Right lung (tissue), 5 donors: Measurements from ENCODE around the gene METTL16. TPM values are rescaled to one million over a fixed set of nuclear protein-coding genes. Genes with fewer than 3 reads are reported as not detected.
"Not testable (repeated sequence)": the region's sequence is repeated elsewhere in the genome, so short reads cannot be mapped to it uniquely, and the experiment has no call there.

Source experiments
- DNase-seq, 2 donors: peaks; one replicate each; pipeline ENCODE4 v3.0.0-alpha.2; 2013
- polyA plus RNA-seq, 5 donors: library from polyadenylated mRNA; unstranded; fragments of 120-200 nt; gene quantifications; one replicate each; pipeline versions ENCODE4 v1.2.1 to v1.2.3, GENCODE V29; 2013; ENCODE audit warnings: inconsistent platforms in 1 of 5, low replicate concordance in 1 of 5; ENCODE audit not compliant: insufficient read length in 5 of 5, insufficient read depth in 1 of 5

METTL16 gene
- polyA plus RNA-seq, 5 donors, result 36.2 to 44.9 (median 38.7) TPM

DNA sequence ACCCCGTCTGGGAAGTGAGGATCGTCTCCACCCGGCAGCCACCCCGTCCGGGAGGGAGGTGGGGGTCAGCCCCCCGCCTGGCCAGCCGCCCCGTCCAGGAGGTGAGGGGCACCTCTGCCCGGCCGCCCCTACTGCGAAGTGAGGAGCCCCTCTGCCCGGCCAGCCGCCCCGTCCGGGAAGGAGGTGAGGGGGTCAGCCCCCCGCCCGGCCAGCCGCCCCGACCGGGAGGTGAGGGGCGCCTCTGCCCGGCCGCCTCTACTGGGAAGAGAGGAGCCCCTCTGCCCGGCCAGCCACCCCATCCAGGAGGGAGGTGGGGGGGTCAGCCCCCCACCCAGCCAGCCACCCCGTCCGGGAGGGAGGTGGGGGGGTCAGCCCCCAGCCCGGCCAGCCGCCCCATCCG, 4.7 kb downstream of the METTL16 start:
- not testable (repeated sequence) for DNase-seq

DNA sequence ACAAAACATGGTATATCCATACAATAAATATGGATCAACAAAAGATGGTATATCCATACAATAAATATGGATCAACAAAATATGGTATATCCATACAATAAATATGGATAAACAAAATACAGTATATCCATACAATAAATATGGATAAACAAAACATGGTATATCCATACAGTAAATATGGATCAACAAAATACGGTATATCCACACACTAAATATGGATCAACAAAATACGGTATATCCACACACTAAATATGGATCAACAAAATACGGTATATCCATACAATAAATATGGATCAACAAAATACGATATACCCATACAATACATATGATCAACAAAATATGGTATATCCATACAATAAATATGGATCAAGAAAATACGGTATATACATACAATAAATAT, 8.1 kb downstream of the METTL16 start:
- DNase-seq, result no peak

DNA sequence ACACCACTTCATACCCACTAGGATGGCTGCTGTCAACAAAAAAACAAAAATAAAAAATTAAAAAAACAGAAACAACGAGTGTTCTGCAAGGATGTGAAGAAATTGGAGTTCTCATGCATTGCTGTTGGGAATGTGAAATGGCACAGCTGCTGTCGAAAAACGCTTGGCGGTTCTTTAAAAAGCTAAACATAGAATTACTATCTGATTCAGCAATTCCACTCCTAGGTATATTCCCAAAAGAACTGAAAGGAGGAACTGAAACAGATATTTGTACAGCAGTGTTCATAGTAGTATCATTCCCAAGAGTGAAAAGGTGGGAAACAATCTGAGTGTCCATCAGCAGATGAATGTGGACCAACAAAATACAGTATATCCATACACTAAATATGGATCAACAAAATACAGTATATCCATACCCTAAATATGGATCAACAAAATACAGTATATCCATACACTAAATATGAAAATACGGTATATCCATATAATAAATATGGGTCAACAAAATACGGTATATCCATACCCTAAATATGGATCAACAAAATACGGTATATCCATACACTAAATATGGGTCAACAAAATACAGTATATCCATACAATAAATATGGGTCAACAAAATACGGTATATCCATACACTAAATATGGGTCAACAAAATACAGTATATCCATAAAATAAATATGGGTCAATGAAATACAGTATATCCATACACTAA, 8.7 kb downstream of the METTL16 start:
- no peak for DNase-seq

DNA sequence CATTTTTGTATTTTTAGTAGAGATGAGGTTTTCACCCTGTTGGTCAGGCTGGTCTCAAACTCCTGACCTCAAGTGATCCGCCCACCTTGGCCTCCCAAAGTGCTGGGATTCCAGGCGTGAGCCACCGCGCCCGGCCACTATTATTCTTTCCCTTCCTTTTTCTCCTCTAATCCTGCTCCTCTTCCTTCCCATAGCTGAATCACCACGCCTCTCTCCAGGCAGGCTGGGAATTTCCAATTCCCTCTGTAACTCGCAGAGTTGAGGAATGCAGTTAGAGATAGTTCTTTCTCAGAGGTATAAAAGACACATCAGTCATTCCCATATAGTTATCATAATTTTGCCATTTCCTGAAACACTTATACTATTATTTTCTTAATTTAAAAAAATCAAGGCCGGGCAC, 11.2 kb downstream of the METTL16 start:
- no peak for DNase-seq

DNA sequence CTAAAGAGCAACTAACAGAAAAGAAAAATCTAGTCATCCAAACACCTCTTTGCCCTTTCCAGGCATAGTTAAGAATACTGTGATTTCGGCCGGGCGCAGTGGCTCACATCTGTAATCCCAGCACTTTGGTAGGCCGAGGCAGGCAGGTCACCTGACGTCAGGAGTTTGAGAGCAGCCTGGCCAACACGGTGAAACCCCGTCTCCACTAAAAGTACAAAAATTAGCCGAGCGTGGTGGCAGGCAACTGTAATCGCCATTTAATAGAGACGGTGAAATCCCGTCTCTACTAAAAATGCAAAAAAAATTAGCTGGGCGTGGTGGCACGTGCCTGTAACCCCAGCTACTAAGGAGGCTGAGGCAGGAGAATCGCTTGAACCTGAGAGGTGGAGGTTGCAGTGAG, 22.4 kb downstream of the METTL16 start:
- DNase-seq, result not testable (repeated sequence)

DNA sequence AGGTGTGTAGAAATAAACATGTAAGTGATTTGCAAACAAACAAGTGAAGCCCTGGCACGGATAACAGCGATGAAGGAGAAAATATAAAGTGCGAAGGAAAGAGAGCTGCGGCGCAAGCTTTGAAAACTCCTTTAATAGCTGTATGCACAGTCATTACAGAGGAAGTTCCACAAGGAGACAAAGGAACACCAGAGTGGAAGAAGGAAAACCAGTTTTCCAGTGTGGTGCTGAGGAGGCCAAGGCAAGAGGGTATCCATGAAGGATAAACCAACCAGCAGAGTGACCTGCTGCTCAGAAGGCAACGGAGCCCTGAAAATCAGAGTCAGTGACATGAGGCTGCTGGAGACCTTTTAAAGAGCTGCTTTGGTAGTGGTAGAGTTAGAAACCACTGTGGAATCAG, 24.4 kb downstream of the METTL16 start:
- DNase-seq, result no peak

DNA sequence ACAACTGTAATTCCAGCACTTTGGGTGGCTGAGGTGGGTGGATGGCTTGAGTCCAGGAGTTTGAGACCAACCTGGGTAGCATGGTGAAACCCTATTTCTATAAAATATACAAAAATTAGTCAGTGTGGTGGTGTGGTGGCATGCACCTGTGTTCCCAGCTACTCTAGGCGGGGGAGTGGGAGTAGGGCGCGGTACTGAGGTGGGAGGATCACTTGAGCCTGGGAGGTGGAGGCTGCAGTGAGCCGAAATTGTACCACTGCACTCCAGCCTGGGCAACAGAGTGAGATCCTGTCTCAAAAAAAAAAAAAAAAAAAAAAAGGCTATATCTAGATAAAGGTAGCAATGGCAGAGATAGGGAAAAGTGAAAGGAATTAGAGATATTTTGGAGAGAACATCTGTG, 25.0 kb downstream of the METTL16 start:
- DNase-seq, result not testable (repeated sequence)

DNA sequence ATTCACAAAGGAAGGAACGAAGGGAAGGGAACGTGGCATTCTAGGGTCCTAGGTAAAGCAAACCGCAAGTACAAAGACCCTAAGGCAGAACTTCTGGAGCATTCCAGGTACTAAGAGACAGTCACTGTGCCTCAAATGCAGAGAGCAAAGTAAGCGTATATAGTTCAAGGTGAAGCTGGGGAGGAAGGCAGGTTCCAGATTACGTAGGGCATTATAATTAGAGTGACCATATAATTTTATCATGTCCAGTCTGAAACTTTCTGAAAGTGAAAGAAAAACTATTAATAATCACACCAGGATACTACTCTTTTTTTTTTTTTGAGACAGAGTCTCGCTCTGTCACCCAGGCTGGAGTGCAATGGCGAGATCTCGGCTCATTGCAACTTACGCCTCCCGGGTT, 25.7 kb downstream of the METTL16 start:
- DNase-seq, result no peak

DNA sequence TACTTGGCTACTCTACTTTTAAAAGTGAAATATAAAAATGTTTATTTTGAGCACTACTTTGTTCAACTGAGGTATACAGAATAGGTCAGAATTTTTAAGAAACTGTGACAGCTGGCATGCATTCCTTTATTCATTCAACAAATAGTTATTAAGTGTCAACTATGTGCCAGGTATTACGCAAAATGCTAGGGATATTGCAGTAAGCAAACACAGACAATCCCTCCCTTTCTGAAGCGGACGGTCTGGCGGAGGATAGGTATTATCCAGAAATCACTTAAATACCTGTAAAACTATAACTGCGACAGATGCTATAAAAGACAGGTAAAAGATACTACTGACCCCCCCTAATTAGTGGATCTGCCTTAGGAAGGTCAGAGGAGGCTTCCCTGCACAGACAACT, 26.1 kb downstream of the METTL16 start:
- no peak for DNase-seq

DNA sequence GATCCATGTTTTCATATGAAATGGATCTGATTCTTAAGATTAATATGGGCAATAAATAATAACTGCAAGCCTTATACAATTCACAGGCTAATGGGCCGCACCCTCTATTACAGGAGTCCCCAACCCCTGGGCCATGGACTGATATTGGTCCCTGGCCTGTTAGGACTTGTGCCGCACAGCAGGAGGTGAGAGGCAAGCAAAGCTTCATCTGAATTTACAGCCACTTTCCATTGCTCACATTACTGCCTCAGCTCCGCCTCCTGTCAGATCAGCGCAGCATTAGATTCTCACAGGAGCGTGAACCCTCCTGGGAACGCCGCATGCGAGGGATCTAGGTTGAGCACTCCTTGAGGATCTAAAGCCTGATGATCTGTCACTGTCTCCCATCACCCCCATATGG, 26.8 kb downstream of the METTL16 start:
- no peak for DNase-seq

DNA sequence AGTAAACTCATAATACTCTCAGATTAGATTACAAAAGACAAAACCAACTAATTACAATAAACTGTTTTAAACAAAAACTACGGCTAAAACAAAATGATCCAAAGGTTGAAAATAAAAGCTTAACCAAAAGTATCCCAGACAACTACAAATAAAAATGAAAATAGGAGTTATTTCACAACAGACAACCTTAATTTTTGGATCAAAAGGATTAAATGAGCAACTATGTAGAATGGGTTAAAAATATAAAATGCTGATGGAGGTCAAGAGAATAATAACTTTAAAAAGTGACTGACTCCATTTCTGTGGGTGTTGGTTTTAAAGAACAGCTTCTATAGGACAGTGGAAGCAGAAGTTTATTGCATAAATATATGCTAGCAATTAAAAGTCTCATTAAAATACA, 28.6 kb downstream of the METTL16 start:
- DNase-seq, result no peak

DNA sequence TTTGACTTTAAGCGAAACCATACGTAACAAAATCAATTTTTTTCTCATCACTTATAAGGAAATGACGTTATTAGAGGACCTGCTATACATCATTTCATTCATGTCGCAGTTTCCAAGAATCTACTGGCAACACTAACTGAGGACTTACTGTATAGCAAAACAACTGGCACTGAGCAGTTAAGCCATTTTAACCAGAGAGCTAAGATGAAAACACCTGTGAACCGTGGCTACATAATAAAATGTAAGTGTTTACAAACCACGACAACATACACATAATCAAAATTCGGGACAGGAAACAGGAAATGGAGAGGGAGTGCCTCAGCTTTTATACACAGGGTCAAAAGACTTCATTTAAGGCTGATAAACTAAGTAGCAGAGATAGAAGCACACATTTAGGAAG, 29.5 kb downstream of the METTL16 start:
- no peak for DNase-seq

DNA sequence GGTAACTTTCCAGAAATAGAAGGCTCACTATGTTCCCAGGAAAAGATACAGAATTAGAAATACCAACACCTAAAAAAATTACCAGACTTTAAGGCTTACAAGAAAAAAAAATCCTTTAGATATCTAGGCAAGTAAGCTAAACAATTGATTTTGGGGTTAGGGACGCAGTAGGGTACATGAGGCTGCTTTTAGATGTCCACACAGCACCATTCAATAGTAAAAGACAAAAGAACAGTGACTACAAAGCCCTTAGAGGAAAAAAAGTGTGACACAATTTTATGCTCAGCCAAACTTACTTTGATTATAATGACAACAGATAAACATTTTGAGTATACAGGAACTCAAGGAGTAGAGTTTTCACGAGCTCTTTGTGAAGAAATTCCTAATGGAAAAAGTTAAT, 29.9 kb downstream of the METTL16 start:
- no peak for DNase-seq

DNA sequence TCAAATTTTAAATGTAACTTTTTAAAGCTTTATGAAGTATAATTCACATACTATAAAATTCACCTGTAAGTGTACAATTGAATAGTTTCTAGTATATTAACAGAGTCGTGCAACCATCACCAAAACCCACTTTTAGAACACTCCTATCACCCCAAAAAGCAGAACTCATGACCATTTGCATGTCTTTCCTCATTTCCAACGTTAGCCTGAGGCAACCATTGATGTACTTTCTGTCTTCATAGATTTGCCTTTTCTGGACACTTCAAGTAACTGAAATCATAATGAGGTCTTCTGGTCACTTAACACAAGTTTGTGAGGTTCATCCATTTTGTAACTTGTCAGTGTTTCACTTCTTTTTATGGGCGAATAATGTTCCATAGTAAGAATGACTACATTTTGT, 33.2 kb downstream of the METTL16 start:
- DNase-seq, result no peak

DNA sequence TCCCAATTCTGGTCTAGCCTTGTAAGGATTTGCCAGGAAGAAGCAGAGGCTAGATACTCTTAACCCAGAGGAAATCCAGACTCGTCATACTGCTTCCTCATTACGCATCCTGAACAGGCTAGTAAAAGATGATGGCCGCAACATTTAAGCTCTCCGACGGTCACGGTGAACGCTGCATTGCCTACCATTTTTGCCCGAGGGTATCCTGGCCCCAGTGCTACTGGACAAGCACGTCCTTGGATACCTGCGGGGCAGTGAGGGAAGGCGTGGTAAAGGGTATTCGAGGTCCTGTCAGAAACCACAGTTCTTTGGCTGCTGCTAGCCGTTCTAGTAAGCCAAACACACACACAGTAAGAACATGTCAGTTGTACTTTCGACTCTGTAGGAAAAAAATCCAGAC, 36.6 kb downstream of the METTL16 start:
- no peak for DNase-seq

DNA sequence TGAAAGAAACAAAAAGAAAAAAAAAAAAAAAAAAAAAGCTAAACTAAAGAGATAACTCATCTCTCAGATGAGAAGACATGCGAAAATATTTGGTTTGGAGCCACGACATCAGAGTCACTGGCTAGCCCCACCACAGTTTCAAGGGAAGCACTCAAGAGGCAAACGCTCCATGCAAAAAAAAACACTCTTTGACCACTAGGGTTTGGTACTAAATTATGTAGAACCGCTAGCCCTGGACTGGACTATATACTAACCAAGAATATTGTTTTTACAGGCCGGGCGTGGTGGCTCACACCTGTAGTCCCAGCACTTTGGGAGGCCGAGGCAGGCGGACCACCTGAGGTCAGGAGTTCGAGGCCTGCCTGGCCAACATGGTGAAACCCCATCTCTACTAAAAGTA, 37.3 kb downstream of the METTL16 start:
- DNase-seq, result no peak

DNA sequence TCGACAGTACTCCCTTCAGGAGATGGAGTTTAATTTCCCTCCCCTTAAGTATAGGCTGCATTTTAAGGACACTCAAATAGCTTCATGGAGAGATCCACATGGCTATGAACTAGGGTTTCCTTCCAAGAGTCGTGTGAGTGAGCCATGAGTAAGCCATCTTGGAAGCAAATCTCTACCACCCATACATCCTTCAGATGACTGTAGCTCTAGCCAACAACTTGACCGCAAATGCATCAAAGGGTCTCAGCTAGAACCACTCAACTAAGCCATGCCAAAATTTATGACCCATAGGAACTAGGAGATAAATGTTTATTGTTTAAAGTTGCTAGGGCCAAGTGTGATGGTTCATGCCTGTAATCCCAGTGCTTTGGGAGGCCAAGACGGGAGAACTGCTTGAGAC, 43.4 kb downstream of the METTL16 start:
- DNase-seq, result no peak

DNA sequence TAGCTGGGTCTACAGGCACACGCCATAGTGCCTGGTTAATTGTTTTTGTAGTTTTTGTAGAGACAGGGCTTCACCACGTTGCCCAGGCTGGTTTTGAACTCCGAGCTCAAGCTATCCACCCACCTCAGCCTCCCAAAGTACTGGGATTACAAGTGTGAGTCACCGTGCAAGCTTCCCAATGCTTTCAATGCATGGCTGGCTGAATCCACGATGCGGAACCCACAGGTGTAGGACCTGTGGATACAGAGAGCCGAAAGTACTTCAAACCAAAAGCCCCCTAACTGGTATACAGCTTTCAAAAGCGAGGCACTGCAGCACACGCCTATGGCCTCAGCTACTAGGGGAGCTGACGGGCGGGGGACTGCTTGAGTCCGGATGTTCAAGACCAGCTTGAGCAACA, 44.8 kb downstream of the METTL16 start:
- no peak for DNase-seq

DNA sequence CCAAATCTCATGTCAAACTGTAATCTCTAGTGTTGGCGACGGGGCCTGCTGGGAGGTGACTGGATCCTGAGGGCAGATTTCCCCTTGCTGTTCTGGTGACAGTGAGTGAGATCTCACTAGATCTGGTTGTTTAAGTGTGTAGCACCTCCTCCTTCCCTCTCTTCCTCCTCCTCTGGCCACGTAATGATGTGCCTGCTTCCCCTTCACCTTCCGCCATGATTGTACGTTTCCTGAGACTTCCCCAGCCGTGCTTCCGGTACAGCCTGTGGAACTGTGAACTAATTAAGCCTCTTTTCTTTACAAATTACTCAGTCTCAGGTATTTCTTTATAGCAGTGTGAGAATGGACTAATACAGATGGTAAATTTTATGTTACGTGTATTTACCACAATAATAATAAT, 49.2 kb downstream of the METTL16 start:
- DNase-seq, result no peak

DNA sequence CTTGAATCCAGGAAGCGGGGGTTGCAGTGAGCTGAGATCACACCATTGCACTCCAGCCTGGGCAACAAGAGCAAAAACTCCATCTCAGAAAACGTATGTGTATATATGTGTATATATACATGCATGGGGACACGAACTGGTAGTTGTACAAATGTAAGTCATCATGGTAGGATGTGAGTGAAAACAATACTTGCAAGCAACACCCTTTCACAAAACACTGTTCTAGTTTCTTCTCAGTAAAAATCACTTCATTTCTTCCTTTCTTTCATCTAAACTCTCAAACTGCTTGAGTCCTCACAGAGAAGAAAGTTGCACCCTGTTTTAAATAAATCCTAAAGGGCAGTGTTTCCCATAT, 51.8 kb downstream of the METTL16 start:
- no peak for DNase-seq

DNA sequence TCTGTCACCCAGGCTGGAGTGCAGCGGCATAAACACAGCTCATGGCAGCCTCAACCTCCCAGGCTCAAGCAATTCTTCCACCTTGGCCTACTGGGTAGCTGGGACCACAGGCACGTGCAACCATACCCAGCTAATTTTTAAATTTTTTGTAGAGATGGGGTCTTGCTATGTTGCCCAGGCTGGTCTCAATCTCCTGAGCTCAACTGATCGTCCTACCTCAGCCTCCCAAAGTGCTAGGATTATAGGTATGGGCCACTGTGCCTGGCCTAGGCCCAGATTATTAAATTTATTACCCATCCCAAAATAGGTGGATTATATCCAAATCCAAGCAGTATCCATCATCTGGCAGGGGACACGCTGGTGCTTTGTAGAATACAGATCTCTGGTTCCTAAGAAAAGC, 53.8 kb downstream of the METTL16 start:
- DNase-seq, result no peak

DNA sequence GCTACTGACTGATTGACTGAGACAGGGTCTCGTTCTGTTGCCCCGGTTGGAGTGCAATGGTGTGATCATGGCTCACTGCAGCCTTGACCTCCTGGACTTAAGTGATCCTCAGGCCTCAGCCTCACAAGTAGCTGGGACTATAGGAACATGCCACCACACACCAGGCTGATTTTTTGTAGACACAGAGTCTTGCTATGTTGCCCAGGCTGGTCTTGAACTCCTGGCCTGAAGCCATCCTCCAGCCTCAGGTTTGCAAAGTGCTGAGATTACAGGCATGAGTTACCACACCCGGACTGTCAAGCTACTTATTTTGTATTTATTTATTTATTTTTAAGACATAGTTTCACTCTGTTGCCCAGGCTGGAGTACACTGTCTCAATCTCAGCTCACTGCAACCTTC, 55.2 kb downstream of the METTL16 start:
- no peak for DNase-seq

DNA sequence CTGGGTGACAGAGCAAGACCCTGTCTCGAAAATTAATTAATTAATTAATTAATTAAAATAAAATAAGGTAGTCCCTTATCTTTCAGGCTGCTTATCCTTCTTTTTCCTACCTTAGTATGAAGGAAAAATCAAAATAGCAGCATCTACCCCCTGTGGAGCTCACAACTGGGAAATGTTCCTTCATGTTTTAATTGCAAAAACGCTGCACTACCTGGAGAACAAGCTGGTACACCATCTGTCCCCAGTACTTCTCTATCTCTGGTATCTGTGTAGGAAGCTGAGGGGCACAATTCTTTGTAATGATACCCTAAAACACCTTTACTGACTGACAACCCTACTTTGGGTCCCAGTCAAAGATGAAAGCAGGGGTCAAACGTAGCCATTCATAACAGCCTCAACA, 55.7 kb downstream of the METTL16 start:
- no peak for DNase-seq

DNA sequence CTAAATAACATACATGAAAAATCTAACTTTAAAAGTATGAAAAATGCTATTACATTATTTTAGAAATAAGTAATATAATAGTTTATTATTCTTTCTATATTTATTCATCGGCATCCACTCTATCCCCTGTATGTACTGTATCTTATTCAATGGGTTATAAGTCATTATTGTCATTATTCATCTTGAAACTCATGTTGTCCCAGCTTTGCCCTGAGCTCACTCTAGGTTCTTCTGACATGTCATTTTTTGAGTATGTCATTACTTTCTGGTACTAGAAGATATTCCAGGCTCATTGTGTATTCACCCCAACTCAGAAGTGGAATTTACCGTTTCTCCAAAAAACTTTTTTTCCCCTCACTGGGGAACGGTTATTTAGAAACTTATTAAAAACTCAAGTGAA, 57.8 kb downstream of the METTL16 start:
- no peak for DNase-seq

DNA sequence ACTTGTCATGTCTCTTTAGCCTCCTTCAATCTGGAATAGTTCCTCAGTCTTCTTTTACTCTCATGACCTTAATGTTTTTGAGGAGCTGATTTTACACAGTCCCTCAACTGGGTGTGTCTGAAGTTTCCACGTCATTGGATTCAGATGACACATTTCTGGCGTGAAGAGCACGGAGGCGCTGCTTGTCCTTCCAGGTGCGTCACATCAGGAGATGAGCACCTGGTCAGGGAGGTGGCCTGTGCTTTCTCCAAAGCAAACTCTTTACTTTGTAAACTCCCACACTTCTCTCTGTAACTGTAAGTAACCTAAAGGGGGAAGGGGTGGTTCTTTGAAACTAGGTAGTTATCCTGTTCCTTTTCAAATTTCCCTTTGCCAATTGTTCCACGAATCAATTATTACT, 58.4 kb downstream of the METTL16 start:
- DNase-seq, result no peak
